Activated T-helper 1 cell treated with anti-CD3 and anti-CD28 coated beads, Interleukin-12 subunit alpha, Interleukin-12 subunit beta, Interleukin-2, Interleukin-4 antibody, amounts not matched to agents 30 ng/mL and 10 ng/mL and 1 ng/mL, durations not matched to agents 14 hours and 24 hours and 36 hours (primary cell): ENCODE measurements around the gene SELENBP1. TPM values are rescaled to one million over a fixed set of nuclear protein-coding genes. Genes with fewer than 3 reads are reported as not detected.

Experiments used
- DNase-seq: peaks from one replicate; pipeline ENCODE4 v3.0.0; 2021; ENCODE audit warnings: low spot score
- H3K27ac Mint-ChIP-seq: one replicate; pipeline ENCODE4 v1.8.0; 2021; ENCODE audit warnings: mild to moderate bottlenecking, mixed read lengths
- H3K27me3 Mint-ChIP-seq: one replicate; pipeline ENCODE4 v1.8.0; 2022; ENCODE audit warnings: mild to moderate bottlenecking, moderate library complexity, mixed read lengths; ENCODE audit not compliant: insufficient read depth
- H3K36me3 Mint-ChIP-seq: one replicate; pipeline ENCODE4 v1.8.0; 2021; ENCODE audit warnings: low read depth, mixed read lengths
- H3K4me1 Mint-ChIP-seq: one replicate; pipeline ENCODE4 v1.8.0; 2021; ENCODE audit warnings: low read depth, mixed read lengths
- H3K4me3 Mint-ChIP-seq: one replicate; pipeline ENCODE4 v1.8.0; 2021; ENCODE audit warnings: mild to moderate bottlenecking, moderate library complexity, mixed read lengths
- H3K9me3 Mint-ChIP-seq: one replicate; pipeline ENCODE4 v1.8.0; 2021; ENCODE audit warnings: mixed read lengths
- intact Hi-C: fragments of 100-400 bp; cut with micrococcal nuclease; formaldehyde crosslinking; loops from one replicate; pipeline ENCODE4 v1.15.1; 2024
- total RNA-seq: library from RNA; stranded (reverse); gene quantifications from 2 replicates; pipeline ENCODE4 v1.2.3, GENCODE V29; 2022

Gene SELENBP1
- total RNA-seq = not detected in 2 replicates

GRCh38 chr1:151372058-151372934 lies at the start of gene SELENBP1:
TSS of gene SELENBP1 (minus strand) at chr1:151372705. CDS start at chr1:151372641, 64 bp downstream.
- Mint-ChIP-seq H3K27me3 (peaks cover 4% of the 10 kb centered on the region), H3K4me1 (peaks cover 5% of the 10 kb centered on the region), H3K4me3 (no peak within 1 kb of the TSS), H3K9me3 (no peaks in the 10 kb centered on the region), H3K36me3 (no peaks in the 10 kb centered on the region), H3K27ac (no peak within 1 kb of the TSS)
- intact Hi-C loops = no loop called here
- DNase-seq = no peak

DNA sequence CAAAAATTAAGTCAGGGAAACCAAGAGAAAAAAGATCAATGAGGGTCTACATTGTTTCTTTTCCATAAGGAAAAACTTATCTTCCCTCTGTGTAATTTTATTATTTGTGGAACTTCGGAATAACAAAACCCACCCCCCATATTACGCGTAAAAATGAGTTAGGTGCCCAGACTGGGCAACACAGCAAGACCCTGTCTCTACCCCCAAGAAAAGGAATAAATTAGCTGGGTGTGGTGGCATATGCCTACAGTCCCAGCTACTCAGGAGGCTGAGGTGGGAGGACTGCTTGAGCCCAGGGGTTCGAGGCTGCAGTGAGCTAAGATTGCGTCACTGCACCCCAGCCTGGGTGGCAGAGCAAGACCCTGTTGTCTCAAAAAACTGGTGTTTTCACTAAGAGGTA lies 47.3 kb upstream of the SELENBP1 start:
- no peak overlapping the region for H3K4me3 Mint-ChIP-seq
- no peak for DNase-seq
- H3K9me3 Mint-ChIP-seq = no peaks in the 10 kb centered on the region
- intact Hi-C loops = no loop called here
- H3K4me1 Mint-ChIP-seq = peaks cover 5% of the 10 kb centered on the region
- peaks cover 38% of the 10 kb centered on the region for H3K36me3 Mint-ChIP-seq
- no peak overlapping the region for H3K27ac Mint-ChIP-seq
- no peaks in the 10 kb centered on the region for H3K27me3 Mint-ChIP-seq

GRCh38 chr1:151418081-151418480 lies 45.6 kb upstream of the SELENBP1 start:
- Mint-ChIP-seq H3K4me3 (no peak overlapping the region), H3K36me3 (peaks cover 24% of the 10 kb centered on the region), H3K27me3 (no peaks in the 10 kb centered on the region), H3K27ac (peak overlapping the region; percentile 47), H3K4me1 (peaks cover 5% of the 10 kb centered on the region), H3K9me3 (no peaks in the 10 kb centered on the region)
- no peak for DNase-seq
- intact Hi-C loops = no loop called here

- DNase-seq = no peak
- Mint-ChIP-seq H3K36me3 (peaks cover 29% of the 10 kb centered on the region), H3K4me1 (peaks cover 5% of the 10 kb centered on the region), H3K4me3 (no peak overlapping the region), H3K27me3 (no peaks in the 10 kb centered on the region), H3K9me3 (no peaks in the 10 kb centered on the region), H3K27ac (no peak overlapping the region)
- intact Hi-C loops = no loop called here
Measured at GRCh38 chr1:151416231-151416630, 43.7 kb upstream of the SELENBP1 start.

DNA sequence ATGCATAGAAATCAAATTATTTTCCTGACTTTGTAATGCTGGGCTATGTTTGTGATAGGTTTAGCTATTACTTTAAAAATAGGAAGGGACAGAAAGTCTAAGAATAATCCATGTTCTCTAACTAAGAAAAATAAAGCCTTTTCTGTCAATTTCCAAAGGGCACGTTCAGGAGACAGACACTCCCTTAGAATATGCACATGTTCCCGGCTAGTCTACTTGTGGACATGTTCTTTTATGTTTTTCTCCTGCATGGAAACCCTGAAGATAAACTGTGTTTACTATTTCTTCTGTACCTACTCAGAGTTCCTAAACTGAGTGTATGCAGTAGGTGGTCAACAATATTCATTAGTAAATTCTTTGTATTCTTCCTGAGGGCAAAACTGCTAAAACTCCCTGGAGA lies 39.4 kb upstream of the SELENBP1 start:
- no peaks in the 10 kb centered on the region for H3K4me1 Mint-ChIP-seq
- H3K9me3 Mint-ChIP-seq = no peaks in the 10 kb centered on the region
- no peaks in the 10 kb centered on the region for H3K27me3 Mint-ChIP-seq
- intact Hi-C loops = no loop called here
- peaks cover 50% of the 10 kb centered on the region for H3K36me3 Mint-ChIP-seq
- H3K4me3 Mint-ChIP-seq = no peak overlapping the region
- DNase-seq = no peak
- H3K27ac Mint-ChIP-seq = no peak overlapping the region

GRCh38 chr1:151408891-151409290 lies 36.4 kb upstream of the SELENBP1 start:
- Mint-ChIP-seq H3K4me1 (no peaks in the 10 kb centered on the region), H3K36me3 (peaks cover 56% of the 10 kb centered on the region), H3K27ac (no peak overlapping the region), H3K4me3 (no peak overlapping the region), H3K9me3 (no peaks in the 10 kb centered on the region), H3K27me3 (no peaks in the 10 kb centered on the region)
- DNase-seq = no peak
- intact Hi-C loops = no loop called here

- Mint-ChIP-seq H3K4me3 (no peak overlapping the region), H3K9me3 (no peaks in the 10 kb centered on the region), H3K4me1 (no peaks in the 10 kb centered on the region), H3K36me3 (peaks cover 62% of the 10 kb centered on the region), H3K27me3 (no peaks in the 10 kb centered on the region), H3K27ac (no peak overlapping the region)
- intact Hi-C loops = no loop called here
- DNase-seq = no peak
Measured at GRCh38 chr1:151407304-151407703, 34.8 kb upstream of the SELENBP1 start.

DNA sequence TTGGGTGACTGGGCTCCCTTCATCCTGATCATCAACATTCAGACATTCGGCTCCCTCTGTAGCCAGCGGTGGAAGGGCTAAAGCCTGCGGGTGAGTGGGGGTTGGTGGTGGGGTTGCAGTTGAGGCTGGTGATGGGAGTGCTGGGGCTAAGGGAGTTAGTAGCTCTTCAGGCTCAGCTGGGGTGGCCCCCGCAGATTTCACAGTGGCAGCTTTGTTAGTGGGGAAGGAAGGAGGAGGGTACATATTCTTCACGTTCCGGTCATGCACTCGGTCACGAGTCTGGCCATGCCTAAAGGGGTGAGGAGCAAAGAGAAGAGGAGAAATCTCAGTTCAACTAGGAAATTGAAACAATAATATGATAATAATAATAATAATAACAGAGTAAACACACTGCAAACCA lies 33.7 kb upstream of the SELENBP1 start:
- H3K36me3 Mint-ChIP-seq = peaks cover 65% of the 10 kb centered on the region
- DNase-seq = no peak
- peaks cover 8% of the 10 kb centered on the region for H3K4me1 Mint-ChIP-seq
- no peak overlapping the region for H3K27ac Mint-ChIP-seq
- no peak overlapping the region for H3K4me3 Mint-ChIP-seq
- H3K27me3 Mint-ChIP-seq = no peaks in the 10 kb centered on the region
- intact Hi-C loops = no loop called here
- no peaks in the 10 kb centered on the region for H3K9me3 Mint-ChIP-seq

- no peak for DNase-seq
- H3K4me3 Mint-ChIP-seq = no peak overlapping the region
- intact Hi-C loops = no loop called here
- H3K36me3 Mint-ChIP-seq = peaks cover 64% of the 10 kb centered on the region
- no peak overlapping the region for H3K27ac Mint-ChIP-seq
- no peaks in the 10 kb centered on the region for H3K9me3 Mint-ChIP-seq
- H3K27me3 Mint-ChIP-seq = no peaks in the 10 kb centered on the region
- peaks cover 17% of the 10 kb centered on the region for H3K4me1 Mint-ChIP-seq
Measured at GRCh38 chr1:151405187-151405951, 32.9 kb upstream of the SELENBP1 start.

DNA sequence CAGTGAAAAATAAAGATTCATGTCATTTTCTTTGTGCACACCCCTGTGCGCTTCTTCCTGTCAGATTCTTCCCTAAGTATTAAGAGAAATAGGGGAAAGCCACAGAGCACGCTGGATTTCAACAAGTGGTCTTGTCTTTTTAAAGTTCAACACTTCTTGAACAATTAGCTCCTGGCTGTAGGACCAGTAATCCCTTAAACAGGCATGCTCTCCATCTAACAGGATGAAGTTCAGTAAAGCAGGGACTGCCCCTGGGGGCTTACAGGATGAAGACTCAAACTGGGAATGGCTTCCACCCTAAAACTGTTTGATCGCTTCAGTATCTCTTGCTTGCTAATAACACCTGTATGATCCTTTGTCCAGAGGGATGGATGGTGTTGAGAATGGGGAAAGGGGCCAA lies 31.1 kb upstream of the SELENBP1 start:
- Mint-ChIP-seq H3K4me1 (peaks cover 27% of the 10 kb centered on the region), H3K4me3 (no peak overlapping the region), H3K9me3 (no peaks in the 10 kb centered on the region), H3K36me3 (peaks cover 61% of the 10 kb centered on the region), H3K27ac (peak overlapping the region; percentile 4), H3K27me3 (no peaks in the 10 kb centered on the region)
- no peak for DNase-seq
- intact Hi-C loops = no loop called here

DNA sequence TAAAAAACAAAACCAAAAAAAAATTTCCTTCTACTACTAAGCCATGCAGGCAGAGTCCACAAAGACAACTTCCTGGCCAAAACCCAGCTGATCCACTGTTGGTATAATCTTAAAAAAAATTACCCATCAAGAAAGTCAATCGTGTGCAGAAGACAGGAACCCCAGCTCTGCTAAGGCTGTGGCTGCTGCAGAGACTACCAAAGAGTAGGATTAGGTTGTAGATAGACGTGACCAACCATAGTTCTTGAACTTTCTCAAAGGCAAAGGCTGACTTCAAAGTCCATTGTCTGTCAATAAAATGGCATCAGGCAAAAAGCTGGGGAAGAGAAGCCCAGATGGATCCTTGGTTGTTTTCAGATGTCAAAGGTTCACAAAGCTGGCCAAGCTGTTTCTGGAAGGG lies 30.3 kb upstream of the SELENBP1 start:
- no peak for DNase-seq
- Mint-ChIP-seq H3K27ac (no peak overlapping the region), H3K36me3 (peaks cover 57% of the 10 kb centered on the region), H3K4me1 (peaks cover 27% of the 10 kb centered on the region), H3K4me3 (no peak overlapping the region), H3K27me3 (no peaks in the 10 kb centered on the region), H3K9me3 (no peaks in the 10 kb centered on the region)
- intact Hi-C loops = no loop called here

DNA sequence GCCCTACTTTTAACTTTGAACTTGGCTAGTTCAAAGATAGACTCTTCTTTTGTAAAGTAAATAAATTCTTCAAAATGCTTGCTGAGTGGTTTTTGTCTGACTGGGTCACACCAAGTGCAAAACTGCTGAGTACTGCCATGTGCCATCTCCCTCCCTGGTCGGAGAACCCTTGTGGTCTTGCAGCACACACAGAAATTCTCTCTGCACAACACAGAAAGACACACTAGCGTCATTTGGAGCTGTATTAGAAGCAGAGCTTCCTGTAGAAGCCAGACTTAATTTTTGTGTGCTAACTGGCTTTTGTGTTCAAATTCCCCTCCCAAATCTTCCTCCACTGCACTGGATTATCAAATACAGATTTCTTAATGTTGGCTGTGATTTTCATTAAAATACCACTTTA lies 29.4 kb upstream of the SELENBP1 start:
- intact Hi-C loops = no loop called here
- peaks cover 50% of the 10 kb centered on the region for H3K36me3 Mint-ChIP-seq
- peak overlapping the region; percentile 70 for H3K27ac Mint-ChIP-seq
- H3K27me3 Mint-ChIP-seq = no peaks in the 10 kb centered on the region
- DNase-seq = no peak
- H3K4me3 Mint-ChIP-seq = peak overlapping the region; percentile 92
- H3K9me3 Mint-ChIP-seq = no peaks in the 10 kb centered on the region
- peaks cover 27% of the 10 kb centered on the region for H3K4me1 Mint-ChIP-seq

DNA sequence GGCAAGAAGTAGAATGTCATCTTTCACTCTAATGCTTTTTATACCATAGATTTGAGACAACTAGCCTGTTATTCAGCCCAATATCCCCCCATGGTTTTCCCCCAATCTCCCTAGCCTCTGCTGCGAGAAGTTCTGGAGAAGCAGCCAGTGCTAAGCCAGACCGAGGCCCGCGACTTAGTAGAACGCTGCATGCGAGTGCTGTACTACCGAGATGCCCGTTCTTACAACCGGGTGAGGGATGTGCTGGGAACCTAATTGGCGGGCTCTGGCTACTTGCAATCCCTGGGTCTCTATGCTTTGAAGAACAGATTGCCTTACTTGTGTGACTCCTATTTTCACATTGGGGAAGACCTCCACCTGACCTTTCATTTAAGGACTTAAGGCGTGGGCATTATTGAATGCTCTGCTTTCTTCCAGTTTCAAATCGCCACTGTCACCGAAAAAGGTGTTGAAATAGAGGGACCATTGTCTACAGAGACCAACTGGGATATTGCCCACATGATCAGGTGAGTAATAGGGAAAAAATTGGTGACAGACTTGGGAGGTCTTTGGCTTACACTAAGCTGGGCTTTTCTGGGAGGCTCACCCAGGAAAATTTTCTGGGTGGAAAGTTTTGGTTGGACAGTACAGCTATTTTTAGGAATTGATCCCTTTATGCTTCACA lies 28.8 kb upstream of the SELENBP1 start:
- H3K27me3 Mint-ChIP-seq = no peaks in the 10 kb centered on the region
- intact Hi-C loops = no loop called here
- H3K27ac Mint-ChIP-seq = peak overlapping the region; percentile 99
- peak overlapping the region; percentile 92 for H3K4me3 Mint-ChIP-seq
- H3K9me3 Mint-ChIP-seq = no peaks in the 10 kb centered on the region
- H3K36me3 Mint-ChIP-seq = peaks cover 45% of the 10 kb centered on the region
- H3K4me1 Mint-ChIP-seq = peaks cover 27% of the 10 kb centered on the region
- DNase-seq = no peak
